GM12874 (cell line): Measurements from ENCODE around the gene MOCS3.

Source experiments
- TF ChIP-seq, protein P1 (sequence below): IDR thresholded peaks from 2 replicates; pipeline ENCODE4 v1.5.1; 2011; ENCODE audit warnings: low read depth, mild to moderate bottlenecking, control low read depth, low read length, moderate library complexity; ENCODE audit not compliant: insufficient read depth

Gene MOCS3, protein sequence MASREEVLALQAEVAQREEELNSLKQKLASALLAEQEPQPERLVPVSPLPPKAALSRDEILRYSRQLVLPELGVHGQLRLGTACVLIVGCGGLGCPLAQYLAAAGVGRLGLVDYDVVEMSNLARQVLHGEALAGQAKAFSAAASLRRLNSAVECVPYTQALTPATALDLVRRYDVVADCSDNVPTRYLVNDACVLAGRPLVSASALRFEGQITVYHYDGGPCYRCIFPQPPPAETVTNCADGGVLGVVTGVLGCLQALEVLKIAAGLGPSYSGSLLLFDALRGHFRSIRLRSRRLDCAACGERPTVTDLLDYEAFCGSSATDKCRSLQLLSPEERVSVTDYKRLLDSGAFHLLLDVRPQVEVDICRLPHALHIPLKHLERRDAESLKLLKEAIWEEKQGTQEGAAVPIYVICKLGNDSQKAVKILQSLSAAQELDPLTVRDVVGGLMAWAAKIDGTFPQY

GRCh38 chr20:50958615-50959542 lies at the start of gene MOCS3:
TSS of gene MOCS3 (plus strand) at chr20:50958818. CDS start at chr20:50958843, 25 bp downstream.
- TF ChIP-seq, protein P1, sequence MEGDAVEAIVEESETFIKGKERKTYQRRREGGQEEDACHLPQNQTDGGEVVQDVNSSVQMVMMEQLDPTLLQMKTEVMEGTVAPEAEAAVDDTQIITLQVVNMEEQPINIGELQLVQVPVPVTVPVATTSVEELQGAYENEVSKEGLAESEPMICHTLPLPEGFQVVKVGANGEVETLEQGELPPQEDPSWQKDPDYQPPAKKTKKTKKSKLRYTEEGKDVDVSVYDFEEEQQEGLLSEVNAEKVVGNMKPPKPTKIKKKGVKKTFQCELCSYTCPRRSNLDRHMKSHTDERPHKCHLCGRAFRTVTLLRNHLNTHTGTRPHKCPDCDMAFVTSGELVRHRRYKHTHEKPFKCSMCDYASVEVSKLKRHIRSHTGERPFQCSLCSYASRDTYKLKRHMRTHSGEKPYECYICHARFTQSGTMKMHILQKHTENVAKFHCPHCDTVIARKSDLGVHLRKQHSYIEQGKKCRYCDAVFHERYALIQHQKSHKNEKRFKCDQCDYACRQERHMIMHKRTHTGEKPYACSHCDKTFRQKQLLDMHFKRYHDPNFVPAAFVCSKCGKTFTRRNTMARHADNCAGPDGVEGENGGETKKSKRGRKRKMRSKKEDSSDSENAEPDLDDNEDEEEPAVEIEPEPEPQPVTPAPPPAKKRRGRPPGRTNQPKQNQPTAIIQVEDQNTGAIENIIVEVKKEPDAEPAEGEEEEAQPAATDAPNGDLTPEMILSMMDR, result no peak

DNA sequence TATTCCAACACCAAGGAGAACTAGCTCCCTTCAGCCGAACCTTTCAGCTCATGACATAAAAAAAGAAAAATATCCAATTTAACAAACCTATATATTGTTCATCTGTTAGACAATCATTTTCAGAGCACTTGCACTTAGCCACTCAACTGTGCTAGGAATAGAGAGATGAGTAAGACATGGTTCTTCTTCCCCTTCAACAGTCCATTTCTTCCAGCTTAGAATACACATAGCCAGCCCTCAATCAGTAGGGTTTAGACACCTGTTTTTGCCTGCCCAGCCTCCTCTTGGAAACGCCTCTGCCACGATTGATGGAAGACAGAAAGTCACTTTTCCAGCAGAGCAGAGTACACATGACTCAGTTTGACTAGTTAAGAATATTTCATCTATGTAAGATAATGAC lies 49.2 kb upstream of the MOCS3 start:
- TF ChIP-seq, protein P1, result no peak

DNA sequence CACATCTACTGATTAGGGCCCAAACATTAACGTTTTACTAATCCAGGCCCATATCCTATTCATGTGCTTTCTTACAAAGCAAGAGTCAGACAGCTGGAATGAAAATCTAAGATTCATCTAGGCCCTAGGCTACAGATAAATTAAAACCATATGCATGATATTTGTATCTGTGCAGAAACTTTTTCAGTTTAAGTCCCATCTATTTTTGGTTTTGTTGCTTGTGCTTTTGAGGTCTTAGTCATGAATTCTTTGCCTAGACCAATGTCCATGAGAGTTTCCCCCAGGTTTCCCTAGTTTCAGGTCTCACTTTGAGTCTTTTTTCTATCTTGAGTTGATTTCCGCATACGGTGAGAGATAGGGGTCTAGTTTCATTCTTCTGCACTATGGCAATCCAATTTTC lies 47.6 kb upstream of the MOCS3 start:
- TF ChIP-seq, protein P1, result no peak

DNA sequence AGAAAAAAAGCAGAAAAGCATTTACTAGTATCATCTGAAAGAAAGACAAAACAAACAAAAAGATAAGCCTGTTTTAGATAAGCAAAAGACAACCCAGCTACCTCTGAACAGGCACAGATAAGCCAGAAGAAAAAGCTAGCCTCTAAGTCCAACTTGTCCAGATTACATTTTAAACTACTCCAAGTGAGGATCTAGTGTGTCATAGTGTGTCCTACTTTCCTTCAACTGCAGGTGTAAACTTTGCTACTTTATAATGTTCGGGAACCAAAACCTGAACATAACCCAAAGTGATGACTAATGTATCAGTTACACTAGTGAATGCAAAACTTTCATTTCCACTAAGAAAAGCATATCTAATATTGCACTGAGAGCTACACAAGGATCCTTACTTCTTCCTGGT lies 46.9 kb upstream of the MOCS3 start:
- TF ChIP-seq, protein P1, result no peak

DNA sequence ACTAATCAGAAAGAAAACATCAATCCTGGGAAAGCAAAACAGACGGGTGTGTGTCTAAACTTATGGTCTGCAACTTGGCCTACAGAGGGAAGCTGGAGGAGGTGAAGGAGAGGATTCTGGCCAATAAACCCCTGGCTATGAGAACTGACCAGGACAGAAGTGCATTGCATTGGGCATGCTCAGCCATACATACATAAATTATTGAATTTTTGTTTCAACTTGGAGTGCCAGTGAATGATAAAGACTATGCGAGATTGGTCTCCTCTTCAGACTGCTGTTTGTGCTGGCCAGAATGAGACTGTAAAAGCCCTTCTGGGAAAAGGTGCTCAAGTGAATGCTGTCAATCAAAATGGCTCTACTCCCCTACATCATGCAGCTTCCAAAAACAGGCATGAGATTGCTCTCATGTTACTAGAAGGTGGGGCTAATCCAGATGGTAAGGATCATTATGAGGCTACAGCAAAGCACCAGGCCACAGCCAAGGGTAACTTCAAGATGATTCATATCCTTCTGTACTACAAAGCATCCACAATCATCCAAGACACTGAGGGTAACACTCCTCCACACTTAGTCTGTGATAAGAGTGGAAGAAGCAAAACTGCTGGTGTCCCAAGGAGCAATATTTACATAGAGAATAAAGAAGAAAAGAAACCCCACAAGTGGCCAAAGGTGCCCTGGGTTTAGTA lies 44.8 kb upstream of the MOCS3 start:
- TF ChIP-seq, protein P1, result no peak

GRCh38 chr20:50915424-50915823 lies 43.2 kb upstream of the MOCS3 start:
- TF ChIP-seq, protein P1, result no peak

- TF ChIP-seq, protein P1, result no peak
These were observed 42.4 kb upstream of the MOCS3 start for GRCh38 chr20:50916257-50916656.
